Left ventricle myocardium superior (tissue), 1 donor: ENCODE data around the gene DGKQ. TPM values are rescaled to one million over a fixed set of nuclear protein-coding genes. Genes with fewer than 3 reads are reported as not detected.

ENCODE experiments used
- ATAC-seq: fragments of 200-7000 bp; cut with Tn5 transposase; one replicate; pipeline ENCODE4 v1.9.1; 2020; ENCODE audit warnings: mild to moderate bottlenecking, moderate library complexity
- DNase-seq: peaks from one replicate; pipeline ENCODE4 v3.0.0-alpha.2; 2020
- intact Hi-C: fragments of 100-400 bp; cut with micrococcal nuclease; formaldehyde crosslinking; loops from one replicate; pipeline ENCODE4 v1.11.0; 2022
- total RNA-seq: library from RNA; stranded (reverse); fragmentation: NEBNext Ultra II Directional; extraction: Animal tissue kit (Norgen Biotek cat#: 25700); gene quantifications from one replicate; pipeline ENCODE4 v1.2.1, GENCODE V29; 2021
- donor health status: DM: no; HTN: yes; CAD: no; lungs with severe emphysema.

The DGKQ gene
- total RNA-seq, 1 donor from 2014 or later, result 3.6 TPM

- ATAC-seq (no peak), DNase-seq (peak; percentile 32)
- intact Hi-C loops, result no loop called here
Measured at GRCh38 chr4:966266-967112, 6.9 kb downstream of the DGKQ start.

- DNase-seq, result no peak
- intact Hi-C loops, result no loop called here
Measured at GRCh38 chr4:965766-966134, 7.6 kb downstream of the DGKQ start.

GRCh38 chr4:965048-965765 lies 8.2 kb downstream of the DGKQ start:
- DNase-seq (peak; percentile 29), ATAC-seq (no peak)
- intact Hi-C loops, result no loop called here

More at GRCh38 chr4:965766-966134, 7.6 kb downstream of the DGKQ start:
- no peak for ATAC-seq

GRCh38 chr4:964346-965025 lies 8.9 kb downstream of the DGKQ start:
- no peak for ATAC-seq
- no peak for DNase-seq
- intact Hi-C loops, result no loop called here

DNA sequence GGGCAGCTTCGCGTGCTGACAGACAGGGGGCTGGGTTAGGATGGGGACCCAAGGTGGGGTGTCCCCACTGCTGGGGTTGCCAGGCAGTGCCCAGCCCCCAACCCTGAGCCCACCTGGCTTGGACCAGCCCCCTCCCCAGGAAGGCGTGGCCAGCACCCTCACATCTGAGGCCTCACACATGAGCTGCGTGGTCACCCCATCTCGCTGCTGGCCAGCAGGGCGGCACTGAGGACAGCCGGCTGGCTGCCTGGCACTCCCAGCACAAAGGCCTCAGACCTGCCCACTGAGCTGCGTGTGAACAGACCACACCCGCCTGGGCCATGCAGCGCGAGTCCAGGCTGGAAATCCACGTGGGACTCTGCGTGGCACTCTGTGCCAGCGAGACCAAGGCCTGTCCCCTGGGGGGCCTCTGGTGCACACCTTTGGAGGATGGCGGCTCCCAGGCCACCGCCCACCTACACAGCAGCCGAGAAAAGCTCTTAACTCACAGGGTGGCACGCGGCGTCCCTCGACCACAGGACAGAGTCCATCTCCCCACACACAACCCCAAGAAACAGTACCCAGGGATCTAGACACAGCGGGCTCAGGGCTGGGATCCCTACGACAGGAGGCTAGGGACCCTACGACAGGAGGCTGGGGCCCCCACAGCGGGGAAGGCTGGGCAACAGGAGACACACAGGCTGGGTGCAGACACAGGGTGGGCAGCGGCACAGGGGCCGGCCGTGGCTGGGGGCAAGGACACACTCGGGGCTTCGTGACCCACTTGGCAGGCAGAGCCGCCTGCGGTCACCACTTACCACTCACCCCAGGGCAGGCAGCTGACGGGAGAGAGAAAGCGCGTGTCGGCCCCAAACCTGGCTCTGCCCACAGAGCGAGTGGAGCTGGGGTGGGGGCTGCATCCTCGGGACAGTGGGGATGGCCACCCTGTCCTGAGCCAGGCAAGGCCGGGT lies 9.8 kb downstream of the DGKQ start:
- DNase-seq (peak; percentile 29), ATAC-seq (no peak)
- intact Hi-C loops, result no loop called here

DNA sequence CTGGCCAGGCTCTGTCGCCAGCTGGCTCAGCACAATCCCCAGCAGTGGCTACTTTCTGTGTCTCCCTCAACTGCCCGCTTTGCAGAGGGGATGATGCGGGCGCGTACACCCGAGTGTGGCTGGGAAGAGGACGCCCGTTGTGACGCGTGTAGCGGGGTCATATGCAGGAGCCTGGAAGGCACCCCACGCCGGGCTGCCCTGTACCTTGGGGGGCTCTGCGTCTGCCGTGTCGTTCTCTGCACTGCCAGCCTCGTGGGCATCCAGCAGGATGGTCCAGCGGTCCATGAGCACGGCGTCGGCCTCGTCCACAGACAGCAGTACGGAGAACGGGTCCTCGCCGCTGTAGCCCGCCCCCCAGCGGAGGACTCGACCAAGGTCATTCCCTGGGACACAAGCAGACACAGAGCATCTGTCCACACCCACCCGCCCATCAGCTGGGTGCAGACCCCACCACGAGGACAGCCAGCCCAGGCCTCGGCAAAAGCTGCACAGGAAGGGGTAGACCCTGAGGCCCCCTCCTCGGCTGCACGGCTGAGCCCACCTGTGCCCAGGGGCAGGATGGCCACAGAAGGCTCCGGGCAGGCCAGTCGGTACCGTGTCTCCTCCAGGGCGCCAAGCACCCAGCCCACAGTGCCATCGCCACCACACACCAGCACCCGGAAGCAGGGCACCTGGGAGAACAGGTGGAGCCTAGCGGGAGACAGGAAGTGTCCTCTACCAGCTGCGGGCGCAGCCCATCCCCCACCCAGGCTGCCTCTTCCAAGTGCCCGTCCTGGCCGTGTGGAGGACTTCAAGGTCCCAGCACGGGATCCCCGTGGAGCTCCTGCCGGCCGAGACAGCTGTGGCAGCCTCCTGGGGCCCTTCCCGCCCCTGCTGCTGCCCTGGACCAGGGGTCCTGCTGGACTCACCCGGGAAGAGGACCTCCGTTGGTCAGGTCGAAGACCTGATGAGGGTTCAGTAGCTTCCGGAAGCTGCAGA lies 10.8 kb downstream of the DGKQ start:
- intact Hi-C loops, result no loop called here
- DNase-seq (peak; percentile 28), ATAC-seq (no peak)

- intact Hi-C loops, result no loop called here
- DNase-seq (no peak), ATAC-seq (no peak)
Measured at GRCh38 chr4:961351-962230, 11.8 kb downstream of the DGKQ start.

DNA sequence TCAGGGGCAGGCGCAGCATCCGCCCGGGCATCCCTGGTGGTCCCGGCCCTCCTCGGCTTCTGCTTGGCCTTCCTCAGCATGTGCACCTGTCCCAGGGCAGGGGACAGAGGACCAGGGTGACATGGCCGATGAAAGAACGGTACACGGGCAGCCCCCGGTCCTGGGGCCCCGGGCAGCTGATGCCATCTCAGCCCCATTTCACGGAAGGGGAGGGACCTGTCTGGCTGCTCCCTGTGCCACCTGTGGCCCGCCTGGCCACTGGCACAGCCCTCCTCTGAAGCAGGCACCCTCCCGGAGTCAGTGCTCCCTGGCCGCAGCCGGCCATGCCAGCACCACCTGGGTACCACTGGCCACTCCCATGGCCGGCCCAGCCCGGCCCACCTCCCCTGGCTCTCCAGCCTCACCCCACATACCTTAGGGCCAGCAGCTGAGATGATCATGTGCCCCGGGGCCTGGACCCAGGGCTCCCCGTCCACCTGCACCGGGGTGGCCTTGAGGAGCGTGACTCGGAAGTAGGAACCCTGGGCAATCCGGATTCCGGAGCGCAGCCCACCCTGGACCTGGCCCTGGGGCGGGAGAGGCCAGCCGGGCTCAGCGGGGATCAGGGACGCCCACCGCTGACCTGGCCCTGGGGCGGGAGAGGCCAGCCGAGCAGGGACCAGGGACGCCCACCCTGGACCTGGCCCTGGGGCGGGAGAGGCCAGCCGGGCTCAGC lies 12.6 kb downstream of the DGKQ start:
- no peak for ATAC-seq
- intact Hi-C loops, result no loop called here
- no peak for DNase-seq

GRCh38 chr4:960140-960635 lies 13.2 kb downstream of the DGKQ start:
- intact Hi-C loops, result no loop called here
- no peak for ATAC-seq

GRCh38 chr4:959338-960139 lies 13.8 kb downstream of the DGKQ start:
- intact Hi-C loops, result no loop called here
- no peak for ATAC-seq
- no peak for DNase-seq

More at GRCh38 chr4:960140-960635, 13.2 kb downstream of the DGKQ start:
- DNase-seq, result no peak

GRCh38 chr4:958696-959337 lies 14.6 kb downstream of the DGKQ start:
- DNase-seq (no peak), ATAC-seq (no peak)
- intact Hi-C loops, result no loop called here

GRCh38 chr4:958314-958665 lies 15.1 kb downstream of the DGKQ start:
- ATAC-seq (peak; percentile 5), DNase-seq (no peak)
- intact Hi-C loops, result no loop called here

- DNase-seq (peak; percentile 36), ATAC-seq (no peak)
- intact Hi-C loops, result no loop called here
Measured at GRCh38 chr4:957581-958313, 15.6 kb downstream of the DGKQ start.

GRCh38 chr4:957231-957580 lies 16.2 kb downstream of the DGKQ start:
- ATAC-seq (no peak), DNase-seq (no peak)
- intact Hi-C loops, result no loop called here
